ENCODE data around the gene VPS37C. TPM values are rescaled to one million over a fixed set of nuclear protein-coding genes. Genes with fewer than 3 reads are reported as not detected.

VPS37C gene
- total RNA-seq, 1 experiment from 2014 or later = 29.0 TPM

DNA sequence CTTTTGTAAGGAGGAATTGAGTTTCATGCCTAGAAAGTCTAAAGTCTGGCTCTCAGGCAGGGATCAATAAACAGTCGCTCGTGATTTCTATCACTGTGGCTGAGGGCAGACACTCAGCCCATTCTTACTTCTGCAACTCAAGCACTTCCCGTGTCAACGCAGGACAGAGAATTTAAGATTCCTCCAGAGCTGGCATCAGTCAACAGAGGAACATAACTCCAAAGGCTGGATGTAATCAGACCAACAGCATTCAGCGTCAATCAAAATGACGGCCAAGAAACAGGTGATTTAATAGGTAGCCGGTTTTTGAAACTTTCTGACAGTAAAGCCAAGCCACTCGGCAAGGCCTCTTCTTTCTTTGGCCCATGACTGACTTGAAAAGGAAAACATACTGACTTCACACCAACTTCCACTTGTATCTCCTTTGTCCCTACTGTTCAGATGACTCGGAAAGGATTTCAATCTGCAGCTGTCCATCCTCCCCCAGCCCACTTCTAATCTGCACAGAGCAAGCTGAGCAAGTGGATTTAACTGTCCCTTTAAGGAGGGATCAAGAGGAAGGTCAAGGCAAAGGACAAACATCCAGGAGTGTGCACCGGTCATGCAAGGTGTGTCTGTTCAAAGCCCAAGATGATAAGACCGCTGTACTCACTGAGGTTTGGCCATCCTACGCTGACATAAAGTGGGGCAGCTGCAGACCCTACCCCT is 9.5 kb downstream of the VPS37C start:
- intact Hi-C loops (cut with micrococcal nuclease; ENCODE audit: unreplicated experiment) = loop anchor here (5.0 kb wide), 1 partner anchor 244 kb away; the partner anchor contains the start of gene PRPF19
- Histone ChIP-seq H3K27ac (peak overlapping the region; percentile 91), H3K4me3 (no peak overlapping the region), H3K27me3 (ENCODE audit: insufficient read depth, low read depth) (no peaks in the 10 kb centered on the region), H3K4me2 (peak overlapping the region; percentile 73), H2AFZ (no peak overlapping the region), H4K20me1 (ENCODE audit: insufficient read depth) (0 out of 2 replicates have a peak, but pooled peaks cover 3% of the 10 kb centered on the region), H3K9me3 (ENCODE audit: insufficient read depth, low read depth) (peaks cover 20% of the 10 kb centered on the region), H3K36me3 (ENCODE audit: low read depth) (peaks cover 24% of the 10 kb centered on the region), H3K79me2 (ENCODE audit: low read depth) (peaks cover 89% of the 10 kb centered on the region), H3K4me1 (replicated peaks; ENCODE audit: insufficient read depth) (peaks cover 74% of the 10 kb centered on the region), H3F3A (ENCODE audit: insufficient read depth, low read depth) (peaks cover 57% of the 10 kb centered on the region), H3K9me2 (ENCODE audit: insufficient read depth) (no peaks in the 10 kb centered on the region)
- no peak for TF ChIP-seq EZH2 (IDR thresholded peaks at IDR 0.05; ENCODE audit: low read depth)
- TF ChIP-seq CTCF (conservative IDR thresholded peaks at IDR 0.05) = no peak
- POLR2A ChIA-PET (ENCODE audit: unreplicated experiment) = no interaction called here
- CTCF ChIA-PET = no interaction called here
- no peak for DNase-seq
- BruUV-seq (replicated peaks) = no TSS peak

DNA sequence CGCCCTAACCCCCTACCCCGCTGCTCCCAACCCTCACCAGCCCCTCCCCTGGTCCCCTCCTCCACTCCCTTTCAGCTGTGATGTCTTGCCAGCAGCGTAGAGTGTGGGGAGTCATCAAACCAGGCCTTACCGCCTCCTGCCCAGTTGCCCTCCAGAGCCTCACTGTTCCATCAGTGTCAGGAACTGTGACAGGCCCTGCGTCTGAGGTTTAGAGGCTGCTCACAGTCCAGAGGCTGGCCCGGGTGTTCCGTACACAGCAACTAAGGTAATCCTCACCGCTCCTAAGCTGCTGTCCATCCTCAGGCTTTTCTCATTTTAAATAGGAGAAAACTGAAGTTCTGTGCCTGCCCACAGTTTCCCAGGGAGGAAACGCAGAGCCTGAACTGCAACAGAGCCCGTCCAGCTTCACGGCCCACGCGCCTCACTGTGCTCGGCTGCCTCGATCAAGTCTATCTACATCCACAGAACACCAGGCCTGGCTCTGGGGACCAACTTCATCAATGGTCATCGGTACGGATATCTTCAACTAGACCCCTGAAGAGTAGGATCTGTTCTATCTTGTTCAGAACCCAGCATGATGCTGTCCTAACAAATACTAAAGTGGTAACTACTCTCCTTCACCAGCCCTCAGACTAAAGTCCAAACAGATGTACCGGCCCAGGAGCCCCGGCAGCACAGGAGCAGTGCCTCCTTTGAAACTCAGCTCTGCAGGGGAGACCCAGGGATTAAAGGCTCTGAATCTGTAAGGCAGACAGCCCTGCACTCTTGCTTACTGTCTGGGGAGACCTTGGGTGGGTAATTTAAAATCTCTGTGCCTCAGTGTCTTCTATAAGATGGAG is 10.3 kb downstream of the VPS37C start:
- no peak for DNase-seq
- H3K4me2 ChIP-seq = peak overlapping the region; percentile 73
- CTCF ChIA-PET = no interaction called here
- peaks cover 57% of the 10 kb centered on the region for H3F3A ChIP-seq (ENCODE audit: insufficient read depth, low read depth)
- BruUV-seq (replicated peaks) = no TSS peak
- peaks cover 16% of the 10 kb centered on the region; the same call in 1 of the 2 replicates for H3K36me3 ChIP-seq (ENCODE audit: low read depth)
- H3K9me3 ChIP-seq (ENCODE audit: insufficient read depth, low read depth) = peaks cover 15% of the 10 kb centered on the region
- H3K4me3 ChIP-seq = no peak overlapping the region
- H4K20me1 ChIP-seq (ENCODE audit: insufficient read depth) = 0 out of 2 replicates have a peak, but pooled peaks cover 3% of the 10 kb centered on the region
- intact Hi-C loops (cut with micrococcal nuclease; ENCODE audit: unreplicated experiment) = loop anchor here (1.0 to 5.0 kb wide), 2 partner anchors 7 to 244 kb away; partner anchors contain the start of gene PRPF19
- peaks cover 84% of the 10 kb centered on the region for H3K79me2 ChIP-seq (ENCODE audit: low read depth)
- no peak overlapping the region for H2AFZ ChIP-seq
- H3K27me3 ChIP-seq (ENCODE audit: insufficient read depth, low read depth) = no peaks in the 10 kb centered on the region
- H3K9me2 ChIP-seq (ENCODE audit: insufficient read depth) = no peaks in the 10 kb centered on the region
- TF ChIP-seq EZH2 (IDR thresholded peaks at IDR 0.05; ENCODE audit: low read depth) (no peak), CTCF (conservative IDR thresholded peaks at IDR 0.05) (no peak)
- POLR2A ChIA-PET (ENCODE audit: unreplicated experiment) = no interaction called here
- peak overlapping the region; percentile 71 for H3K27ac ChIP-seq
- peaks cover 67% of the 10 kb centered on the region for H3K4me1 ChIP-seq (replicated peaks; ENCODE audit: insufficient read depth)

All from PC-9 (cell line).